HepG2 (cell line): Measurements from ENCODE around the gene LTB4R2. TPM values are rescaled to one million over a fixed set of nuclear protein-coding genes. Genes with fewer than 3 reads are reported as not detected.

ENCODE experiments used
- KLF9 ChIP-seq: IDR thresholded peaks from 2 replicates; pipeline ENCODE4 v1.6.1; 2016; ENCODE audit warnings: low read depth
- KMT2A ChIP-seq: sonication (generic); formaldehyde crosslinking; IDR thresholded peaks from 2 replicates; pipeline ENCODE4 v1.4.0; 2020; ENCODE audit warnings: missing genetic modification reagents
- NAIF1 ChIP-seq: sonication (generic); formaldehyde crosslinking; IDR thresholded peaks from 2 replicates; pipeline ENCODE4 v1.5.0; 2020; ENCODE audit warnings: mild to moderate bottlenecking, missing genetic modification reagents, borderline replicate concordance
- PLRG1 ChIP-seq: fragments of 450-650 bp; conservative IDR thresholded peaks from 2 replicates; pipeline ENCODE4 v1.6.1; 2016
- PRMT3 ChIP-seq: sonication (generic); formaldehyde crosslinking; IDR thresholded peaks from 2 replicates; pipeline ENCODE4 v1.8.1; 2022; ENCODE audit warnings: low read depth, mild to moderate bottlenecking, moderate library complexity, missing genetic modification reagents, borderline replicate concordance
- RAD21 ChIP-seq: fragments of 450-650 bp; formaldehyde crosslinking; IDR thresholded peaks from 2 replicates; pipeline ENCODE4 v1.5.0; 2020; ENCODE audit warnings: mild to moderate bottlenecking
- SAFB2 ChIP-seq: sonication (generic); formaldehyde crosslinking; IDR thresholded peaks from 2 replicates; pipeline ENCODE4 v1.5.1; 2020; ENCODE audit warnings: missing genetic modification reagents, low read depth, mild to moderate bottlenecking, borderline replicate concordance
- ZC3H13 ChIP-seq: sonication (generic); formaldehyde crosslinking; IDR thresholded peaks from 2 replicates; pipeline ENCODE4 v1.8.1; 2023; ENCODE audit warnings: mild to moderate bottlenecking, missing genetic modification reagents, moderate library complexity
- ZEB1 ChIP-seq: IDR thresholded peaks from 2 replicates; pipeline ENCODE4 v1.6.1; 2012; ENCODE audit warnings: mild to moderate bottlenecking, low read depth, inconsistent platforms; ENCODE audit not compliant: insufficient replicate concordance
- ZFP36L1 ChIP-seq: sonication (generic); formaldehyde crosslinking; IDR thresholded peaks from 2 replicates; pipeline ENCODE4 v1.8.0; 2022; ENCODE audit warnings: mild to moderate bottlenecking, missing genetic modification reagents, moderate library complexity
- ZFP36L2 ChIP-seq: sonication (generic); formaldehyde crosslinking; IDR thresholded peaks from 2 replicates; pipeline ENCODE4 v1.4.0; 2020; ENCODE audit warnings: missing genetic modification reagents
- ZNF329 ChIP-seq: sonication (generic); formaldehyde crosslinking; IDR thresholded peaks from 2 replicates; pipeline ENCODE4 v1.9.0; 2021; ENCODE audit warnings: low read depth, mild to moderate bottlenecking, missing genetic modification reagents
- ZNF34 ChIP-seq: sonication (generic); formaldehyde crosslinking; IDR thresholded peaks from 2 replicates; pipeline ENCODE4 v1.4.0; 2020; ENCODE audit warnings: mild to moderate bottlenecking, missing genetic modification reagents, borderline replicate concordance
- ZNF432 ChIP-seq: sonication (generic); formaldehyde crosslinking; IDR thresholded peaks from 2 replicates; pipeline ENCODE4 v1.5.0; 2020; ENCODE audit warnings: missing genetic modification reagents, mild to moderate bottlenecking, borderline replicate concordance
- ZNF460 ChIP-seq: sonication (generic); formaldehyde crosslinking; IDR thresholded peaks from 2 replicates; pipeline ENCODE4 v1.5.1; 2020; ENCODE audit warnings: missing genetic modification reagents, mild to moderate bottlenecking, borderline replicate concordance
- ZSCAN29 ChIP-seq: sonication (generic); formaldehyde crosslinking; conservative IDR thresholded peaks from 2 replicates; pipeline ENCODE4 v1.4.0; 2020; ENCODE audit warnings: mild to moderate bottlenecking, missing genetic modification reagents
- polyA plus RNA-seq, 8 experiments: library from polyadenylated mRNA; depleted of rRNA in 3 of 8; stranded (reverse) in 7 of 8; unstranded in 1 of 8; fragments of >200 nt; fragmentation: Illumina TruSeq in 4 of 8; extraction: Trizol in 4 of 8; gene quantifications; 2 replicates each; pipeline versions ENCODE4 v1.2.1 to v1.2.3, GENCODE V29; 2011 to 2016; ENCODE audit warnings: low read depth in 4 of 8, missing spikeins in 1 of 8, mixed read lengths in 1 of 8; ENCODE audit not compliant: insufficient read depth in 1 of 8
- total RNA-seq, 5 experiments: library from RNA; depleted of rRNA; stranded (reverse); fragments of >200 nt; fragmentation: Illumina TruSeq; extraction: Trizol; gene quantifications; 2 replicates each; pipeline ENCODE4 v1.2.3, GENCODE V29; 2016; ENCODE audit warnings: low read depth in 1 of 5
- TF ChIP-seq, protein P1 (sequence below): sonication (generic); formaldehyde crosslinking; IDR thresholded peaks from 2 replicates; pipeline ENCODE4 v1.8.1; 2023; ENCODE audit warnings: mild to moderate bottlenecking, missing genetic modification reagents
- TF ChIP-seq, protein P2 (sequence below): sonication (generic); formaldehyde crosslinking; IDR thresholded peaks from 2 replicates; pipeline ENCODE4 v1.8.0; 2022; ENCODE audit warnings: mild to moderate bottlenecking, missing genetic modification reagents, moderate library complexity
- TF ChIP-seq, protein P3 (sequence below): sonication (generic); formaldehyde crosslinking; IDR thresholded peaks from 2 replicates; pipeline ENCODE4 v1.4.0; 2020; ENCODE audit warnings: mild to moderate bottlenecking, missing genetic modification reagents, borderline replicate concordance
- TF ChIP-seq, protein P4 (sequence below): conservative IDR thresholded peaks from 2 replicates; pipeline ENCODE4 v1.6.1; 2018; ENCODE audit warnings: missing genetic modification reagents
- TF ChIP-seq, protein P5 (sequence below): sonication (generic); formaldehyde crosslinking; IDR thresholded peaks from 2 replicates; pipeline ENCODE4 v1.5.0; 2020; ENCODE audit warnings: missing genetic modification reagents
- TF ChIP-seq, protein P6 (sequence below): sonication (generic); formaldehyde crosslinking; IDR thresholded peaks from 2 replicates; pipeline ENCODE4 v1.4.0; 2020; ENCODE audit warnings: mild to moderate bottlenecking, missing genetic modification reagents
- TF ChIP-seq, protein P7 (sequence below): sonication (generic); formaldehyde crosslinking; IDR thresholded peaks from 2 replicates; pipeline ENCODE4 v1.4.0; 2020; ENCODE audit warnings: mild to moderate bottlenecking, missing genetic modification reagents

LTB4R2 gene
- total and polyA plus RNA-seq, 2 of the 13 experiments (the other 11 are each of a cell fraction or from before 2014, with no cell fraction given) = 3.9 to 6.9 TPM

DNA sequence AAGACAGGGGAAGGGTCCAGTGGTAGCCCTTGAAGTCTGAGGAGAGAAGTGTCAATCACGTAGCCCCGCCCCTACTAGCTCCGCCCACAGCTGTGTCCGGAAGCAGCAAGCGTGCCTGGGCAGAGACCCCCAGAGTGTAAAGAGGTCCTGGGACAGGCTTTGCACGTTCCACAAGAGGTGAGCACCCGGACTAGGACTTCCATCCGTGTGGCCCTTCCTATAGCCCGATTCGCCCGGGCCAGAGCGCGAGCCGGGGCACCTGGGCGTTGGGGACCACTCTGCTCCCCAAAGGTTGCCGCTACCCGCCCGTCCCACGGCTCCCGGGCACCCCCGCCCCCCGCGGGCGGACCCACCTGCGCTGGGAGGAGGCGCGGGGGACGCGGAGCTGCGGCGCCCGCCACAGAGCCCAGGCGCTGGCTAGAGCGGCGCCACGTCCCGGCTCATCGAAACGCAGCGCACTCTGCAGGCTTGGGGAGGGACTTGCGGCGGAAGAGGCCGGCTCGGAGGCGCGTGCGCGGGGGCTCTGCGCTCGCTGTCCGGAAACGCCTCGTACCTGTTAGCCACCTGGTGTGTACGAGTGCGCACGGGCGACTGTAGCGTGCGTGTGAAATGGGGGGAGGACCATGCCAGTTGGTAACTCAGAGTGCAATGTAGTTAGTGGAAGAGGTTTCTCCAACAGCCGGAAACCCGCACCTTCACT is 38.7 kb upstream of the LTB4R2 start, which contains the start of gene RABGGTA (continued):
- peak; percentile 90 for TF ChIP-seq NAIF1
- peak; percentile 82; the same call in 1 of the 2 replicates for TF ChIP-seq PRMT3
- TF ChIP-seq ZFP36L2 (CRISPR knock-in tag) = peak; percentile 44; the same call in 1 of the 2 replicates
- no peak for TF ChIP-seq ZEB1
- TF ChIP-seq KLF9 (CRISPR knock-in tag) = peak; percentile 64; the same call in 1 of the 2 replicates
- TF ChIP-seq, protein P1, sequence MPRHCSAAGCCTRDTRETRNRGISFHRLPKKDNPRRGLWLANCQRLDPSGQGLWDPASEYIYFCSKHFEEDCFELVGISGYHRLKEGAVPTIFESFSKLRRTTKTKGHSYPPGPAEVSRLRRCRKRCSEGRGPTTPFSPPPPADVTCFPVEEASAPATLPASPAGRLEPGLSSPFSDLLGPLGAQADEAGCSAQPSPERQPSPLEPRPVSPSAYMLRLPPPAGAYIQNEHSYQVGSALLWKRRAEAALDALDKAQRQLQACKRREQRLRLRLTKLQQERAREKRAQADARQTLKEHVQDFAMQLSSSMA (CRISPR knock-in tag) = peak; percentile 98
- TF ChIP-seq, protein P2, sequence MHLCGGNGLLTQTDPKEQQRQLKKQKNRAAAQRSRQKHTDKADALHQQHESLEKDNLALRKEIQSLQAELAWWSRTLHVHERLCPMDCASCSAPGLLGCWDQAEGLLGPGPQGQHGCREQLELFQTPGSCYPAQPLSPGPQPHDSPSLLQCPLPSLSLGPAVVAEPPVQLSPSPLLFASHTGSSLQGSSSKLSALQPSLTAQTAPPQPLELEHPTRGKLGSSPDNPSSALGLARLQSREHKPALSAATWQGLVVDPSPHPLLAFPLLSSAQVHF (CRISPR knock-in tag) = peak; percentile 99
- TF ChIP-seq, protein P3, sequence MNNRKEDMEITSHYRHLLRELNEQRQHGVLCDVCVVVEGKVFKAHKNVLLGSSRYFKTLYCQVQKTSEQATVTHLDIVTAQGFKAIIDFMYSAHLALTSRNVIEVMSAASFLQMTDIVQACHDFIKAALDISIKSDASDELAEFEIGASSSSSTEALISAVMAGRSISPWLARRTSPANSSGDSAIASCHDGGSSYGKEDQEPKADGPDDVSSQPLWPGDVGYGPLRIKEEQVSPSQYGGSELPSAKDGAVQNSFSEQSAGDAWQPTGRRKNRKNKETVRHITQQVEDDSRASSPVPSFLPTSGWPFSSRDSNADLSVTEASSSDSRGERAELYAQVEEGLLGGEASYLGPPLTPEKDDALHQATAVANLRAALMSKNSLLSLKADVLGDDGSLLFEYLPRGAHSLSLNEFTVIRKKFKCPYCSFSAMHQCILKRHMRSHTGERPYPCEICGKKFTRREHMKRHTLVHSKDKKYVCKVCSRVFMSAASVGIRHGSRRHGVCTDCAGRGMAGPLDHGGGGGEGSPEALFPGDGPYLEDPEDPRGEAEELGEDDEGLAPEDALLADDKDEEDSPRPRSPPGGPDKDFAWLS = peak; percentile 98; the same call in 1 of the 2 replicates
- no peak for TF ChIP-seq ZNF432
- peak; percentile 92 for TF ChIP-seq ZSCAN29 (CRISPR knock-in tag)
- TF ChIP-seq, protein P4, sequence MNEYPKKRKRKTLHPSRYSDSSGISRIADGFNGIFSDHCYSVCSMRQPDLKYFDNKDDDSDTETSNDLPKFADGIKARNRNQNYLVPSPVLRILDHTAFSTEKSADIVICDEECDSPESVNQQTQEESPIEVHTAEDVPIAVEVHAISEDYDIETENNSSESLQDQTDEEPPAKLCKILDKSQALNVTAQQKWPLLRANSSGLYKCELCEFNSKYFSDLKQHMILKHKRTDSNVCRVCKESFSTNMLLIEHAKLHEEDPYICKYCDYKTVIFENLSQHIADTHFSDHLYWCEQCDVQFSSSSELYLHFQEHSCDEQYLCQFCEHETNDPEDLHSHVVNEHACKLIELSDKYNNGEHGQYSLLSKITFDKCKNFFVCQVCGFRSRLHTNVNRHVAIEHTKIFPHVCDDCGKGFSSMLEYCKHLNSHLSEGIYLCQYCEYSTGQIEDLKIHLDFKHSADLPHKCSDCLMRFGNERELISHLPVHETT (CRISPR knock-in tag) = peak; percentile 96
- TF ChIP-seq ZFP36L1 = peak; percentile 100
- peak; percentile 94 for TF ChIP-seq ZNF329 (CRISPR knock-in tag)
- TF ChIP-seq RAD21 (CRISPR knock-in tag) = peak; percentile 91
- TF ChIP-seq SAFB2 = peak; percentile 100
- TF ChIP-seq, protein P5, sequence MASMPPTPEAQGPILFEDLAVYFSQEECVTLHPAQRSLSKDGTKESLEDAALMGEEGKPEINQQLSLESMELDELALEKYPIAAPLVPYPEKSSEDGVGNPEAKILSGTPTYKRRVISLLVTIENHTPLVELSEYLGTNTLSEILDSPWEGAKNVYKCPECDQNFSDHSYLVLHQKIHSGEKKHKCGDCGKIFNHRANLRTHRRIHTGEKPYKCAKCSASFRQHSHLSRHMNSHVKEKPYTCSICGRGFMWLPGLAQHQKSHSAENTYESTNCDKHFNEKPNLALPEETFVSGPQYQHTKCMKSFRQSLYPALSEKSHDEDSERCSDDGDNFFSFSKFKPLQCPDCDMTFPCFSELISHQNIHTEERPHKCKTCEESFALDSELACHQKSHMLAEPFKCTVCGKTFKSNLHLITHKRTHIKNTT (CRISPR knock-in tag) = peak; percentile 93; the same call in 1 of the 2 replicates
- TF ChIP-seq ZC3H13 (CRISPR knock-in tag) = peak; percentile 97
- TF ChIP-seq ZNF460 (CRISPR knock-in tag) = no peak
- no peak for TF ChIP-seq PLRG1
- TF ChIP-seq, protein P6, sequence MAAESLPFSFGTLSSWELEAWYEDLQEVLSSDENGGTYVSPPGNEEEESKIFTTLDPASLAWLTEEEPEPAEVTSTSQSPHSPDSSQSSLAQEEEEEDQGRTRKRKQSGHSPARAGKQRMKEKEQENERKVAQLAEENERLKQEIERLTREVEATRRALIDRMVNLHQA (CRISPR knock-in tag) = peak; percentile 69; the same call in 1 of the 2 replicates
- TF ChIP-seq ZNF34 = peak; percentile 99
- peak; percentile 99 for TF ChIP-seq KMT2A (CRISPR knock-in tag)
- TF ChIP-seq, protein P7, sequence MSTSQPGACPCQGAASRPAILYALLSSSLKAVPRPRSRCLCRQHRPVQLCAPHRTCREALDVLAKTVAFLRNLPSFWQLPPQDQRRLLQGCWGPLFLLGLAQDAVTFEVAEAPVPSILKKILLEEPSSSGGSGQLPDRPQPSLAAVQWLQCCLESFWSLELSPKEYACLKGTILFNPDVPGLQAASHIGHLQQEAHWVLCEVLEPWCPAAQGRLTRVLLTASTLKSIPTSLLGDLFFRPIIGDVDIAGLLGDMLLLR = peak; percentile 99
